DMS53 treated with DMSO at 0.1 percent for 48 hours (cell line): ENCODE data around the gene MRPL41.
"Not testable (repeated sequence)": the region's sequence is repeated elsewhere in the genome, so short reads cannot be mapped to it uniquely, and the experiment has no call there.

Experiments
- DNase-seq: peaks from one replicate; lab custom pipeline; 2025; ENCODE audit not compliant: unreplicated experiment; lab: John Stamatoyannopoulos, UW

The MRPL41 gene

GRCh38 chr9:137551264-137552021, at the start of gene MRPL41:
MRPL41 (plus strand) TSS chr9:137551879; CDS start chr9:137552082, 203 bp downstream.
- peak; percentile 75 for DNase-seq

GRCh38 chr9:137502008-137502911, 49.4 kb upstream of the MRPL41 start:
- DNase-seq, result no peak

- DNase-seq, result no peak
Measured at GRCh38 chr9:137504432-137504777, 47.3 kb upstream of the MRPL41 start.

- no peak for DNase-seq
Measured at GRCh38 chr9:137505421-137506140, 46.1 kb upstream of the MRPL41 start.

GRCh38 chr9:137506274-137506673, 45.4 kb upstream of the MRPL41 start:
- no peak for DNase-seq

- DNase-seq, result no peak
Measured at GRCh38 chr9:137506702-137507171, 44.9 kb upstream of the MRPL41 start.

GRCh38 chr9:137509198-137509597, 42.5 kb upstream of the MRPL41 start:
- no peak for DNase-seq

GRCh38 chr9:137511126-137511525, 40.6 kb upstream of the MRPL41 start:
- DNase-seq, result not testable (repeated sequence)

GRCh38 chr9:137511758-137512463, 39.8 kb upstream of the MRPL41 start:
- DNase-seq, result no peak

- not testable (repeated sequence) for DNase-seq
Measured at GRCh38 chr9:137513136-137513535, 38.5 kb upstream of the MRPL41 start.

GRCh38 chr9:137513801-137514570, 37.7 kb upstream of the MRPL41 start:
- DNase-seq, result peak; percentile 23

GRCh38 chr9:137514691-137515337, 36.9 kb upstream of the MRPL41 start:
- DNase-seq, result no peak

GRCh38 chr9:137515338-137515724, 36.3 kb upstream of the MRPL41 start:
- DNase-seq, result no peak

- DNase-seq, result no peak
Measured at GRCh38 chr9:137516144-137516917, 35.3 kb upstream of the MRPL41 start.

- not testable (repeated sequence) for DNase-seq
Measured at GRCh38 chr9:137518661-137519459, 32.8 kb upstream of the MRPL41 start.

- DNase-seq, result no peak
Measured at GRCh38 chr9:137519553-137519952, 32.1 kb upstream of the MRPL41 start.

- DNase-seq, result no peak
Measured at GRCh38 chr9:137520614-137521404, 30.9 kb upstream of the MRPL41 start.
